ENCODE measurements around the gene TSPEAR. TPM values are rescaled to one million over a fixed set of nuclear protein-coding genes. Genes with fewer than 3 reads are reported as not detected.

Gene TSPEAR
- total and polyA plus RNA-seq, 2 of the 13 experiments (the other 11 are each of a cell fraction or from before 2014, with no cell fraction given), result 0.07 to 0.32 TPM

GRCh38 chr21:44726826-44727225 lies 15.5 kb upstream of the TSPEAR start:
- no peak overlapping the region for H3K9ac ChIP-seq (ENCODE audit: insufficient read depth, low read depth, low read length)
- H3K4me3 ChIP-seq (replicated peaks in 1 of 3; ENCODE audit: insufficient read depth in 1 of 3, low read depth in 2 of 3, low read length in 3 of 3), result no peak overlapping the region
- no peak overlapping the region for H3K27ac ChIP-seq (ENCODE audit: extremely low read length, insufficient read depth, low read length)
- H3K79me2 ChIP-seq (ENCODE audit: insufficient read depth, low read length), result no peaks in the 10 kb centered on the region
- peaks cover 0 to 37% of the 10 kb centered on the region in 2 experiments; a peak in 3 of 5 replicates for H3K27me3 ChIP-seq (ENCODE audit: control insufficient read depth in 1 of 2, insufficient read depth in 2 of 2, low read length in 2 of 2)
- DNase-seq (ENCODE audit: low spot score), result no peak
- no peak overlapping the region for H2AFZ ChIP-seq (ENCODE audit: low read length)
- no peak for ATAC-seq
- no peak for FAIRE-seq
- H3K9me3 ChIP-seq (ENCODE audit: low read length), result no peaks in the 10 kb centered on the region
- H3K36me3 ChIP-seq (replicated peaks in 1 of 2; ENCODE audit: control insufficient read depth in 1 of 2, insufficient read depth in 2 of 2, low read length in 2 of 2), result no peaks in the 10 kb centered on the region
- ChIA-PET POLR2A (no interaction called here), CTCF (ENCODE audit: low intra/inter-chr PET ratio, low total read pairs) (no interaction called here)
- no TSS peak for BruUV-seq (replicated peaks)
- peaks cover 19% of the 10 kb centered on the region for H3K4me1 ChIP-seq (ENCODE audit: insufficient read depth, low read length)
- WGBS (ENCODE audit: low lambda C conversion rate), result 0% methylated on average over 1 of the region's 6 CpGs
- H3K4me2 ChIP-seq (ENCODE audit: low read depth, low read length), result no peak overlapping the region
- intact Hi-C loops (cut with micrococcal nuclease; ENCODE audit: unreplicated experiment), result no loop called here
- no peaks in the 10 kb centered on the region for H4K20me1 ChIP-seq (ENCODE audit: insufficient read depth, low read length)
- in situ Hi-C loops (cut with HindIII; ENCODE audit: extremely low pct_ligation_motif_present, low pct_unique_long_range_greater_than_20kb), result no loop called here
- TF ChIP-seq DMTF1 (CRISPR knock-in tag; IDR thresholded peaks at IDR 0.05), result no peak
- no peak for TF ChIP-seq POLR2AphosphoS5 (IDR thresholded peaks at IDR 0.05; ENCODE audit: low read depth, low read length)
- no peak for TF ChIP-seq IRF1 (CRISPR knock-in tag; IDR thresholded peaks at IDR 0.05; ENCODE audit: low read depth)
- TF ChIP-seq EEA1 (CRISPR knock-in tag; IDR thresholded peaks at IDR 0.05; ENCODE audit: borderline replicate concordance), result no peak
- TF ChIP-seq FOSL2 (CRISPR knock-in tag; IDR thresholded peaks at IDR 0.05), result no peak
- no peak for TF ChIP-seq ARID5B (CRISPR knock-in tag; IDR thresholded peaks at IDR 0.05)
- no peak for TF ChIP-seq MTA1 (CRISPR knock-in tag; IDR thresholded peaks at IDR 0.05; ENCODE audit: borderline replicate concordance)
